HFF-Myc (cell line): Measurements from ENCODE around the gene SPINT1.
A peak's percentile ranks its signal among the peaks of the same experiment; 100 is the strongest.

Experiments
- DNase-seq: peaks from one replicate; pipeline ENCODE4 v3.0.0-alpha.2; 2011; ENCODE audit warnings: low read depth; ENCODE audit errors: extremely low read depth
- H3K4me3 ChIP-seq: replicated peaks from 2 replicates; pipeline ENCODE4 v1.5.1; 2011; ENCODE audit warnings: low read depth, mild to moderate bottlenecking, control low read depth, low read length
- TF ChIP-seq, protein P1 (sequence below): IDR thresholded peaks from 2 replicates; pipeline ENCODE4 v1.5.1; 2012; ENCODE audit warnings: mild to moderate bottlenecking, low read depth, low read length, control low read depth; ENCODE audit errors: missing control alignments

SPINT1 gene

DNA sequence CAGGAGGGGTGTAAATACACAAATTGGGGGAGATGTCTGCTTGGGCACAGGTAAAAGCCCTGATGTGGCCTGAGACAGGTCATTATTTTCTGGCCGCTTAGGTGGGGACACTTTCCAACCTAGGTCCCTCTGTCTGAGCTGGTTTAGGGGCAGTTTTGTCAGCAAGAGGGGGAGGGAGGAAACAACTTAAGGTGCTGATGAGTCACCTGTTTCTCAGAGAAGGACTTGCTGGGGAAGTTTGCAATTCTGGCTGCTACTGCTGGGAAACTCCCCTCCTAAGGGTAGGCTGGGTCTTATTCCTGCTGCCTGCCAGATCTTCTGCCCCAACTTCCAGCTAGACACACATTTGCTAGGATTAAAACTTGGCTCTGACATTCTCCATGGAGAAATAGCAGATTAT, 34.9 kb downstream of the SPINT1 start:
- no peak for DNase-seq

DNA sequence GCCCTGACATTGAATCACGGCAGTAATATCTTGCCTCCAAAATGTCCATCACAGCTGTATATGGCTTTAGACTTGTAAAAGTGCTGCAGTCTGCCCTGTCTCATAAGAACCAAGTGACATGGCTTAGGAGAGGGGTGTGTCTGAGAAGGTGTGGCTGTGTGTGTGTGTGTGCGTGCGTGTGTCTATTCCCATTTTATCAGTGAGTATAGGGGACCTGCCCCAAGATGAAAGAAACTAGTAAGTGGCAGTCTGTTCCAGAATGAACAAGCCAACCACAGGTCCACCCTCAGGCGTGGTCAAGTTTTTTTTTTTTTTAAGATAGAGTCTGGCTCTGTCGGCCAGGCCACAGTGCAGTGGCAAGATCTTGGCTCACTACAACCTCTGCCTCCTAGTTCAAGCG, 35.8 kb downstream of the SPINT1 start:
- no peak overlapping the region for H3K4me3 ChIP-seq
- no peak for DNase-seq
- TF ChIP-seq, protein P1, sequence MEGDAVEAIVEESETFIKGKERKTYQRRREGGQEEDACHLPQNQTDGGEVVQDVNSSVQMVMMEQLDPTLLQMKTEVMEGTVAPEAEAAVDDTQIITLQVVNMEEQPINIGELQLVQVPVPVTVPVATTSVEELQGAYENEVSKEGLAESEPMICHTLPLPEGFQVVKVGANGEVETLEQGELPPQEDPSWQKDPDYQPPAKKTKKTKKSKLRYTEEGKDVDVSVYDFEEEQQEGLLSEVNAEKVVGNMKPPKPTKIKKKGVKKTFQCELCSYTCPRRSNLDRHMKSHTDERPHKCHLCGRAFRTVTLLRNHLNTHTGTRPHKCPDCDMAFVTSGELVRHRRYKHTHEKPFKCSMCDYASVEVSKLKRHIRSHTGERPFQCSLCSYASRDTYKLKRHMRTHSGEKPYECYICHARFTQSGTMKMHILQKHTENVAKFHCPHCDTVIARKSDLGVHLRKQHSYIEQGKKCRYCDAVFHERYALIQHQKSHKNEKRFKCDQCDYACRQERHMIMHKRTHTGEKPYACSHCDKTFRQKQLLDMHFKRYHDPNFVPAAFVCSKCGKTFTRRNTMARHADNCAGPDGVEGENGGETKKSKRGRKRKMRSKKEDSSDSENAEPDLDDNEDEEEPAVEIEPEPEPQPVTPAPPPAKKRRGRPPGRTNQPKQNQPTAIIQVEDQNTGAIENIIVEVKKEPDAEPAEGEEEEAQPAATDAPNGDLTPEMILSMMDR, result no peak

More for the DNA sequence above, 34.9 kb downstream of the SPINT1 start:
- no peak overlapping the region for H3K4me3 ChIP-seq
- TF ChIP-seq, protein P1, result no peak

DNA sequence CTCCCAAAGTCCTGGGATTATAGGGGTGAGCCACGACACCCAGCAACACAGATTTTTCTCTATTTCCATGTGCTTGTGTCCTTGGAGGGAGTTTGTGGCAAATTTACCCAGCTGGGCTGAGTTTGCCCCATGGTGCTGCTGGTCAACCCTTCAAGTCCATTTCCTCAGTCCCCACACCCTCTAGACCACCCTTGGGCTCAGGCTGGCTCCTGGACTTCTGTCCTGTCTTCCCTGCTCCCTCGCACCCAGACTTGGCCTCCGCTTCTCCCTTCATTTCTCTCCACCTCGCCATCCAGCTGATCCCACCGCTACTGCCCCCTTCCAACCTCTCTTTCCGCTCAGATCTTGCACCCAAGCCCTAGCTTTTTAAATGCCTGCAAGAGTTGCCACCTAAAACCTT, 37.5 kb downstream of the SPINT1 start:
- H3K4me3 ChIP-seq, result no peak overlapping the region
- TF ChIP-seq, protein P1, result no peak
- no peak for DNase-seq

DNA sequence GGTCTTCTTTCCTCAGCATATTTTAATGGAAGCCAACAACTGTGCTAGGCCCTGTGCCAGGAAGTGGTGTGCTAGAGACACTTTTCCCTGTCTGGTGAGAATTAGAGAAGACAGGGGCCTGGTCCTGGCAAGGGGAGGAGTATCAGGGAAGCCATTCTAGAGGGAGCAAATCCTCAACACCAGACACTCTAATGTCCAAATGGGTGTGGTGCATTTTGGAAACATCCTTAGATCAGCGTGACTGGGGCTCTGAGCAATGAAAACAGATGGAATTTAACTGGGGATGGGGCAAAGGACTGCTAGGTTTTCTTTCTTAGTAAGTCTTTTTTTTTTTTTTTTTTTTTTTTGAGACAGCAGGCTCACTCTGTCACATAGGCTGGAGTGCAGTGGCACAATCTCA, 42.7 kb downstream of the SPINT1 start:
- no peak overlapping the region for H3K4me3 ChIP-seq
- TF ChIP-seq, protein P1, result no peak
- DNase-seq, result no peak

DNA sequence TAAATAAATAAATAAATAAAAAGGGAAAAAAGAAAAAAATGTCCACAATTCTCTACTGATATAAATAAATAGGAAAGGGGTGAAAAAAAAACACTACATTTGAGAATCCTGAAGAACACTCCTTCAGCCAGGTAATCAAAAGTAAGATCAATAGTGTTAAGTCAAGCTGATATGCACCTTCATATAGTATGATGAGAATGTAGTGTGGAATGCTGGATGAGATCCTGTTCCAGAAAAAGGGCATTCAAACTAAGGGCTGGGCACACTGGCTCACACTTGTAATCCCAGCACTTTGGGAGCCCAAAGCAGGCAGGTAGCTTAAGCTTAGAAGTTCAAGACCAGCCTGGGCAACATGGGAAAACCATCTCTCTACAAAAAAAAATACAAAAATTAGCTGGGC, 45.3 kb downstream of the SPINT1 start:
- DNase-seq, result no peak
- TF ChIP-seq, protein P1, result no peak

GRCh38 chr15:40891138-40891537, 47.3 kb downstream of the SPINT1 start:
- no peak for DNase-seq
- TF ChIP-seq, protein P1, result no peak

More for the DNA sequence above, 45.3 kb downstream of the SPINT1 start:
- no peak overlapping the region for H3K4me3 ChIP-seq

GRCh38 chr15:40891810-40892446, 48.1 kb downstream of the SPINT1 start:
- DNase-seq, result no peak
- H3K4me3 ChIP-seq, result no peak overlapping the region
- TF ChIP-seq, protein P1, result peak; percentile 71

More at GRCh38 chr15:40891138-40891537, 47.3 kb downstream of the SPINT1 start:
- no peak overlapping the region for H3K4me3 ChIP-seq
